HepG2 (cell line): ENCODE results near the gene P2RY11. TPM values are rescaled to one million over a fixed set of nuclear protein-coding genes. Genes with fewer than 3 reads are reported as not detected.

Experiments
- ATAC-seq: fragments of 200-7000 bp; cut with Tn5 transposase; 3 replicates; pipeline ENCODE4 v1.9.1; 2020; ENCODE audit warnings: mild to moderate bottlenecking, moderate library complexity
- BruUV-seq: library from RNA; stranded (reverse); fragments of 400-500 nt; replicated peaks from 2 replicates; lab custom pipeline; 2021; lab: Mats Ljungman, UMichigan
- CTCF ChIA-PET: fragments of 300-600 bp; formaldehyde crosslinking; extraction: SDS; loops from one replicate; lab custom pipeline; 2021; ENCODE audit warnings: low total read pairs, inconsistent platforms, low intra/inter-chr PET ratio; lab: Yijun Ruan, JAX
- POLR2A ChIA-PET: fragments of 350-600 bp; sonication (Branson Sonifier 250); formaldehyde crosslinking; loops from one replicate; lab custom pipeline; 2020; ENCODE audit warnings: antibody characterized with exemption, inconsistent platforms; lab: Yijun Ruan, JAX
- DNase-seq: peaks from one replicate; pipeline ENCODE4 v3.0.0-alpha.2; 2015; ENCODE audit warnings: low spot score
- FAIRE-seq: peaks from 3 replicates; lab custom pipeline; 2011; peaks lifted over from hg19 to GRCh38; lab: Jason Lieb, UNC
- H2AFZ ChIP-seq: one replicate; pipeline ENCODE4 v1.6.1; 2011; ENCODE audit warnings: low read length, inconsistent platforms
- H3K27ac ChIP-seq: fragments of 300-600 bp; 3 replicates; pipeline ENCODE4 v1.8.0; 2011; ENCODE audit warnings: mixed run types, mild to moderate bottlenecking, mixed read lengths, low read length, inconsistent platforms; ENCODE audit not compliant: insufficient read depth; ENCODE audit errors: extremely low read length
- H3K27me3 ChIP-seq, 2 experiments: fragments of 200-600 bp in 1 of 2; 2 replicates in 1 of 2; 3 replicates in 1 of 2; pipeline versions ENCODE4 v1.6.0 to v1.8.0; 2011; ENCODE audit warnings: low read length in 2 of 2, mild to moderate bottlenecking in 2 of 2, moderate library complexity in 2 of 2, inconsistent platforms in 1 of 2; ENCODE audit not compliant: insufficient read depth in 2 of 2, control insufficient read depth in 1 of 2
- H3K36me3 ChIP-seq, 2 experiments: fragments of 200-600 bp in 1 of 2; replicated peaks in 1 of 2; 2 replicates in 1 of 2; 3 replicates in 1 of 2; pipeline versions ENCODE4 v1.5.1 to v1.8.0; 2011; ENCODE audit warnings: low read length in 2 of 2, inconsistent platforms in 1 of 2; ENCODE audit not compliant: insufficient read depth in 2 of 2, control insufficient read depth in 1 of 2
- H3K4me1 ChIP-seq: 2 replicates; pipeline ENCODE4 v1.5.1; 2012; ENCODE audit warnings: low read length, inconsistent platforms; ENCODE audit not compliant: insufficient read depth
- H3K4me2 ChIP-seq: 2 replicates; pipeline ENCODE4 v1.6.0; 2011; ENCODE audit warnings: low read depth, low read length, inconsistent platforms
- H3K4me3 ChIP-seq, 3 experiments: fragments of 200-600 bp in 1 of 3; sonication (generic), shearing (Covaris generic) in 1 of 3; replicated peaks in 1 of 3; 2 replicates each; pipeline ENCODE4 v1.5.1; 2011 to 2016; ENCODE audit warnings: low read length in 3 of 3, inconsistent platforms in 2 of 3, low read depth in 2 of 3, mild to moderate bottlenecking in 2 of 3, control low read depth in 1 of 3, mixed read lengths in 1 of 3; ENCODE audit not compliant: insufficient read depth in 1 of 3
- H3K79me2 ChIP-seq: one replicate; pipeline ENCODE4 v1.6.1; 2011; ENCODE audit warnings: low read length, inconsistent platforms; ENCODE audit not compliant: insufficient read depth
- H3K9ac ChIP-seq: 2 replicates; pipeline ENCODE4 v1.6.0; 2011; ENCODE audit warnings: mild to moderate bottlenecking, low read depth, low read length, inconsistent platforms; ENCODE audit not compliant: insufficient read depth
- H3K9me3 ChIP-seq: 2 replicates; pipeline ENCODE4 v1.5.1; 2012; ENCODE audit warnings: mild to moderate bottlenecking, low read length
- H4K20me1 ChIP-seq: 2 replicates; pipeline ENCODE4 v1.6.0; 2011; ENCODE audit warnings: inconsistent platforms, mild to moderate bottlenecking, low read length, moderate library complexity; ENCODE audit not compliant: insufficient read depth
- GATA4 ChIP-seq: sonication (generic); IDR thresholded peaks from 2 replicates; pipeline ENCODE4 v1.6.1; 2016; ENCODE audit warnings: antibody characterized with exemption, low read depth, borderline replicate concordance
- KAT8 ChIP-seq: IDR thresholded peaks from 2 replicates; pipeline ENCODE4 v1.6.1; 2016; ENCODE audit warnings: missing genetic modification reagents, missing compliant biosample characterization
- NR2F6 ChIP-seq, 2 experiments: IDR thresholded peaks; 2 replicates each; pipeline ENCODE4 v1.6.1; 2016; ENCODE audit warnings: antibody characterized with exemption in 1 of 2, mild to moderate bottlenecking in 1 of 2
- PBX2 ChIP-seq: IDR thresholded peaks from 2 replicates; pipeline ENCODE4 v1.6.1; 2016; ENCODE audit warnings: control low read depth
- SMYD3 ChIP-seq: sonication (generic); formaldehyde crosslinking; IDR thresholded peaks from 2 replicates; pipeline ENCODE4 v1.8.1; 2023; ENCODE audit warnings: mild to moderate bottlenecking, missing genetic modification reagents
- ZNF20 ChIP-seq: sonication (generic); formaldehyde crosslinking; IDR thresholded peaks from 2 replicates; pipeline ENCODE4 v1.4.0; 2020; ENCODE audit warnings: mild to moderate bottlenecking, moderate library complexity, missing genetic modification reagents
- ZNF431 ChIP-seq: sonication (generic); formaldehyde crosslinking; IDR thresholded peaks from 2 replicates; pipeline ENCODE4 v1.9.0; 2022; ENCODE audit warnings: missing genetic modification reagents, low read depth, mild to moderate bottlenecking, borderline replicate concordance
- ZNF646 ChIP-seq: sonication (generic); formaldehyde crosslinking; IDR thresholded peaks from 2 replicates; pipeline ENCODE4 v1.9.0; 2021; ENCODE audit warnings: mild to moderate bottlenecking, missing genetic modification reagents
- ZNF746 ChIP-seq: sonication (generic); formaldehyde crosslinking; IDR thresholded peaks from 2 replicates; pipeline ENCODE4 v1.8.0; 2022; ENCODE audit warnings: mild to moderate bottlenecking, missing genetic modification reagents
- ZNF781 ChIP-seq: sonication (generic); formaldehyde crosslinking; IDR thresholded peaks from 2 replicates; pipeline ENCODE4 v1.5.1; 2020; ENCODE audit warnings: borderline replicate concordance, mild to moderate bottlenecking, missing genetic modification reagents; ENCODE audit errors: not compliant biosample characterization
- ZNF883 ChIP-seq: sonication (generic); formaldehyde crosslinking; IDR thresholded peaks from 2 replicates; pipeline ENCODE4 v1.5.1; 2020; ENCODE audit warnings: mild to moderate bottlenecking, missing genetic modification reagents; ENCODE audit errors: not compliant biosample characterization
- WGBS: methylation state at CpG from one replicate; pipeline ENCODE4 v1.1.6; 2017; ENCODE audit warnings: low lambda C conversion rate; 5-methylcytosine and 5-hydroxymethylcytosine counted together
- in situ Hi-C: cut with HindIII; loops from 2 replicates; pipeline ENCODE4 v1.10.0; 2017; ENCODE audit warnings: low pct_unique_long_range_greater_than_20kb; ENCODE audit not compliant: extremely low pct_ligation_motif_present
- intact Hi-C: fragments of 100-400 bp; cut with micrococcal nuclease; formaldehyde crosslinking; loops from one replicate; pipeline ENCODE4 v1.10.0; 2022; ENCODE audit not compliant: unreplicated experiment
- polyA plus RNA-seq, 8 experiments: library from polyadenylated mRNA; depleted of rRNA in 3 of 8; stranded (reverse) in 7 of 8; unstranded in 1 of 8; fragments of >200 nt; fragmentation: Illumina TruSeq in 4 of 8; extraction: Trizol in 4 of 8; gene quantifications; 2 replicates each; pipeline versions ENCODE4 v1.2.1 to v1.2.3, GENCODE V29; 2011 to 2016; ENCODE audit warnings: low read depth in 4 of 8, missing spikeins in 1 of 8, mixed read lengths in 1 of 8; ENCODE audit not compliant: insufficient read depth in 1 of 8
- total RNA-seq, 5 experiments: library from RNA; depleted of rRNA; stranded (reverse); fragments of >200 nt; fragmentation: Illumina TruSeq; extraction: Trizol; gene quantifications; 2 replicates each; pipeline ENCODE4 v1.2.3, GENCODE V29; 2016; ENCODE audit warnings: low read depth in 1 of 5
- TF ChIP-seq, protein P1 (sequence below): sonication (generic); formaldehyde crosslinking; IDR thresholded peaks from 2 replicates; pipeline ENCODE4 v1.8.1; 2023; ENCODE audit warnings: mild to moderate bottlenecking, missing genetic modification reagents
- TF ChIP-seq, protein P2 (sequence below): sonication (generic); formaldehyde crosslinking; IDR thresholded peaks from 2 replicates; pipeline ENCODE4 v1.4.0; 2020; ENCODE audit warnings: low read depth, mild to moderate bottlenecking, missing genetic modification reagents

P2RY11 gene
- total and polyA plus RNA-seq, 2 of the 13 experiments (the other 11 are each of a cell fraction or from before 2014, with no cell fraction given): 4.0 to 7.8 TPM

GRCh38 chr19:10126213-10126639 is 14.7 kb downstream of the P2RY11 start:
- intact Hi-C loops (no loop called here), in situ Hi-C loops (no loop called here)
- H3K36me3 ChIP-seq: no peaks in the 10 kb centered on the region
- CTCF ChIA-PET: no interaction called here
- no peaks in the 10 kb centered on the region for H3K79me2 ChIP-seq
- H2AFZ ChIP-seq: no peak overlapping the region
- no peaks in the 10 kb centered on the region for H3K4me1 ChIP-seq
- H3K9ac ChIP-seq: no peak overlapping the region
- no peak for DNase-seq
- no peaks in the 10 kb centered on the region for H4K20me1 ChIP-seq
- WGBS: 95% methylated on average over 4 of the region's 4 CpGs
- H3K9me3 ChIP-seq: no peaks in the 10 kb centered on the region
- POLR2A ChIA-PET: no interaction called here
- no peak for ATAC-seq
- no peak for FAIRE-seq
- no TSS peak for BruUV-seq
- no peak overlapping the region for H3K4me2 ChIP-seq
- no peak overlapping the region for H3K4me3 ChIP-seq
- H3K27ac ChIP-seq: no peak overlapping the region
- no peaks in the 10 kb centered on the region for H3K27me3 ChIP-seq
- TF ChIP-seq ZNF431 (CRISPR knock-in tag) (no peak), ZNF20 (CRISPR knock-in tag) (no peak), ZNF883 (CRISPR knock-in tag) (no peak), KAT8 (CRISPR knock-in tag) (no peak), ZNF781 (no peak), GATA4 (no peak), NR2F6 (IDR thresholded peaks at IDR 0.05) (no peak), NR2F6 (CRISPR knock-in tag; IDR thresholded peaks at IDR 0.05) (no peak), ZNF646 (no peak), SMYD3 (CRISPR knock-in tag) (no peak), ZNF746 (CRISPR knock-in tag) (no peak), PBX2 (CRISPR knock-in tag) (no peak)
- TF ChIP-seq, protein P1, sequence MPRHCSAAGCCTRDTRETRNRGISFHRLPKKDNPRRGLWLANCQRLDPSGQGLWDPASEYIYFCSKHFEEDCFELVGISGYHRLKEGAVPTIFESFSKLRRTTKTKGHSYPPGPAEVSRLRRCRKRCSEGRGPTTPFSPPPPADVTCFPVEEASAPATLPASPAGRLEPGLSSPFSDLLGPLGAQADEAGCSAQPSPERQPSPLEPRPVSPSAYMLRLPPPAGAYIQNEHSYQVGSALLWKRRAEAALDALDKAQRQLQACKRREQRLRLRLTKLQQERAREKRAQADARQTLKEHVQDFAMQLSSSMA: no peak
- TF ChIP-seq, protein P2, sequence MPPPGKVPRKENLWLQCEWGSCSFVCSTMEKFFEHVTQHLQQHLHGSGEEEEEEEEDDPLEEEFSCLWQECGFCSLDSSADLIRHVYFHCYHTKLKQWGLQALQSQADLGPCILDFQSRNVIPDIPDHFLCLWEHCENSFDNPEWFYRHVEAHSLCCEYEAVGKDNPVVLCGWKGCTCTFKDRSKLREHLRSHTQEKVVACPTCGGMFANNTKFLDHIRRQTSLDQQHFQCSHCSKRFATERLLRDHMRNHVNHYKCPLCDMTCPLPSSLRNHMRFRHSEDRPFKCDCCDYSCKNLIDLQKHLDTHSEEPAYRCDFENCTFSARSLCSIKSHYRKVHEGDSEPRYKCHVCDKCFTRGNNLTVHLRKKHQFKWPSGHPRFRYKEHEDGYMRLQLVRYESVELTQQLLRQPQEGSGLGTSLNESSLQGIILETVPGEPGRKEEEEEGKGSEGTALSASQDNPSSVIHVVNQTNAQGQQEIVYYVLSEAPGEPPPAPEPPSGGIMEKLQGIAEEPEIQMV (CRISPR knock-in tag): no peak
